GM19452 (cell line): ENCODE data around the gene SETD2.
A peak's percentile ranks its signal among the peaks of the same experiment; 100 is the strongest.
"Not testable (repeated sequence)": the region's sequence is repeated elsewhere in the genome, so short reads cannot be mapped to it uniquely, and the experiment has no call there.

ENCODE experiments used
- ATAC-seq: cut with Tn5 transposase; IDR thresholded peaks from one replicate; pipeline ENCODE4 v1.9.1; 2021; ENCODE audit not compliant: unreplicated experiment

SETD2 gene

GRCh38 chr3:47164007-47164881 is at the start of gene SETD2:
Gene SETD2, minus strand, starts transcription at chr3:47164113. Its CDS starts 189 bp downstream, at chr3:47163924.
- ATAC-seq = peak; percentile 66

- ATAC-seq = no peak
Observed at GRCh38 chr3:47210863-47211405, 47.0 kb upstream of the SETD2 start.

GRCh38 chr3:47206022-47206421 is 42.1 kb upstream of the SETD2 start:
- ATAC-seq = not testable (repeated sequence)

- no peak for ATAC-seq
Observed at GRCh38 chr3:47204875-47205274, 41.0 kb upstream of the SETD2 start.

- no peak for ATAC-seq
Observed at GRCh38 chr3:47202542-47202941, 38.6 kb upstream of the SETD2 start.

GRCh38 chr3:47197287-47197686 is 33.4 kb upstream of the SETD2 start:
- no peak for ATAC-seq

- no peak for ATAC-seq
Observed at GRCh38 chr3:47194994-47195393, 31.1 kb upstream of the SETD2 start.

- no peak for ATAC-seq
Observed at GRCh38 chr3:47193871-47194859, 30.3 kb upstream of the SETD2 start.

GRCh38 chr3:47186285-47186684 is 22.4 kb upstream of the SETD2 start:
- no peak for ATAC-seq

GRCh38 chr3:47181685-47182084 is 17.8 kb upstream of the SETD2 start:
- ATAC-seq = not testable (repeated sequence)

GRCh38 chr3:47180011-47180410 is 16.1 kb upstream of the SETD2 start:
- not testable (repeated sequence) for ATAC-seq

- ATAC-seq = no peak
Observed at GRCh38 chr3:47176582-47176981, 12.7 kb upstream of the SETD2 start.

GRCh38 chr3:47163169-47164006 is 525 bp downstream of the SETD2 start:
- peak; percentile 30 for ATAC-seq

GRCh38 chr3:47162697-47163168 is 1.2 kb downstream of the SETD2 start:
- ATAC-seq = no peak

GRCh38 chr3:47161983-47162696 is 1.8 kb downstream of the SETD2 start:
- no peak for ATAC-seq

- ATAC-seq = no peak
Observed at GRCh38 chr3:47159820-47160219, 4.1 kb downstream of the SETD2 start.

- no peak for ATAC-seq
Observed at GRCh38 chr3:47158208-47158607, 5.7 kb downstream of the SETD2 start.

- ATAC-seq = no peak
Observed at GRCh38 chr3:47156396-47156795, 7.5 kb downstream of the SETD2 start.

GRCh38 chr3:47152578-47152977 is 11.3 kb downstream of the SETD2 start:
- ATAC-seq = no peak

- no peak for ATAC-seq
Observed at GRCh38 chr3:47151836-47152235, 12.1 kb downstream of the SETD2 start.
